C4-2B (cell line): ENCODE data around the gene PPP3CA.

ENCODE experiments used
- ZFX ChIP-seq: fragments of 450-650 bp; IDR thresholded peaks from 2 replicates; pipeline ENCODE4 v1.6.1; 2017
- TF ChIP-seq, protein P1 (sequence below): fragments of 450-650 bp; conservative IDR thresholded peaks from 2 replicates; pipeline ENCODE4 v1.5.1; 2017; ENCODE audit warnings: mild to moderate bottlenecking

DNA sequence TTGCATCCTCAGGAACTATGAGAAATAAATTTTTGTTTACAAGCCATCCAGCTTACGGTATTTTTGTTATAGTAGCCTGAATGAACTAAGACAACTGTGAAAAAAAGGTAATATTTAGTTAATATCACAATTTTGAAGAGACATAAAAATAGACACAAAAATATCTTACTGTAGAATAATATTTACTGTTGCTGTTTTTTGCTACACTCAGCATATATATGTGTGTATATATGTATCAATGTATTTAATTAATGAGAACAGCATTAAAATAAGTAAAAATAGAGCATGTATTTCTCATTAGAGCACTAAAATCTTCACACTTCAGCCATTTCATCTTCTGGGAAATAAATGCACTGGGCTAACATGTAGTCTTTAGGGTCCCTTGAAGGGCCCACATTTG is 24.6 kb downstream of the PPP3CA start:
- TF ChIP-seq, protein P1, sequence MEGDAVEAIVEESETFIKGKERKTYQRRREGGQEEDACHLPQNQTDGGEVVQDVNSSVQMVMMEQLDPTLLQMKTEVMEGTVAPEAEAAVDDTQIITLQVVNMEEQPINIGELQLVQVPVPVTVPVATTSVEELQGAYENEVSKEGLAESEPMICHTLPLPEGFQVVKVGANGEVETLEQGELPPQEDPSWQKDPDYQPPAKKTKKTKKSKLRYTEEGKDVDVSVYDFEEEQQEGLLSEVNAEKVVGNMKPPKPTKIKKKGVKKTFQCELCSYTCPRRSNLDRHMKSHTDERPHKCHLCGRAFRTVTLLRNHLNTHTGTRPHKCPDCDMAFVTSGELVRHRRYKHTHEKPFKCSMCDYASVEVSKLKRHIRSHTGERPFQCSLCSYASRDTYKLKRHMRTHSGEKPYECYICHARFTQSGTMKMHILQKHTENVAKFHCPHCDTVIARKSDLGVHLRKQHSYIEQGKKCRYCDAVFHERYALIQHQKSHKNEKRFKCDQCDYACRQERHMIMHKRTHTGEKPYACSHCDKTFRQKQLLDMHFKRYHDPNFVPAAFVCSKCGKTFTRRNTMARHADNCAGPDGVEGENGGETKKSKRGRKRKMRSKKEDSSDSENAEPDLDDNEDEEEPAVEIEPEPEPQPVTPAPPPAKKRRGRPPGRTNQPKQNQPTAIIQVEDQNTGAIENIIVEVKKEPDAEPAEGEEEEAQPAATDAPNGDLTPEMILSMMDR, result no peak
- no peak for TF ChIP-seq ZFX
